Measurements from ENCODE around the gene ZNF670. TPM values are rescaled to one million over a fixed set of nuclear protein-coding genes. Genes with fewer than 3 reads are reported as not detected.

The ZNF670 gene
- total and polyA plus RNA-seq, 2 donors (not counting 1 experiment from before 2014, with no cell fraction given): 0.86 to 4.6 TPM

DNA sequence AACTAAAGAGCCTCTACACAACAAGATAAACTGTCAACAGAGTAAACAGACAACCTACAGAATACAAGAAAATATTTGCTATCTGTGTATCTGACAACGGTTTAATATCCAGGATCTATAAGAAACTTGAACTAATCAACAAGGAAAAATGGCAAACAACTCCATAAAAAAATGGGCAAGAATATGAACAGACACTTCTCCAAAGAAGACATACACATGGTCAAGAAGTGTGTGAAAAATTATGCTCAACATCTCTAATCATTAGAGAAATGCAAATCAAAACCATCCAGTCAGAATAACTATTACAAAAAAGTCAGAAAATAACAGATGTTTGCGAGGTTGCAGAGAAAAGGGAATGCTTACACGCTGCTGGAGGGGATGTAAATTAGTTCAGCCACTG, 8.0 kb downstream of the ZNF670 start:
- H3K4me1 ChIP-seq (ENCODE audit: control insufficient read depth in 2 of 2, insufficient read depth in 2 of 2, low read length in 2 of 2): no peaks in the 10 kb centered on the region
- no CpG with 5 or more reads among the region's 3 CpGs for WGBS (ENCODE audit: insufficient coverage)
- H3K9ac ChIP-seq (ENCODE audit: low read length): no peak overlapping the region
- TF ChIP-seq, protein P1, sequence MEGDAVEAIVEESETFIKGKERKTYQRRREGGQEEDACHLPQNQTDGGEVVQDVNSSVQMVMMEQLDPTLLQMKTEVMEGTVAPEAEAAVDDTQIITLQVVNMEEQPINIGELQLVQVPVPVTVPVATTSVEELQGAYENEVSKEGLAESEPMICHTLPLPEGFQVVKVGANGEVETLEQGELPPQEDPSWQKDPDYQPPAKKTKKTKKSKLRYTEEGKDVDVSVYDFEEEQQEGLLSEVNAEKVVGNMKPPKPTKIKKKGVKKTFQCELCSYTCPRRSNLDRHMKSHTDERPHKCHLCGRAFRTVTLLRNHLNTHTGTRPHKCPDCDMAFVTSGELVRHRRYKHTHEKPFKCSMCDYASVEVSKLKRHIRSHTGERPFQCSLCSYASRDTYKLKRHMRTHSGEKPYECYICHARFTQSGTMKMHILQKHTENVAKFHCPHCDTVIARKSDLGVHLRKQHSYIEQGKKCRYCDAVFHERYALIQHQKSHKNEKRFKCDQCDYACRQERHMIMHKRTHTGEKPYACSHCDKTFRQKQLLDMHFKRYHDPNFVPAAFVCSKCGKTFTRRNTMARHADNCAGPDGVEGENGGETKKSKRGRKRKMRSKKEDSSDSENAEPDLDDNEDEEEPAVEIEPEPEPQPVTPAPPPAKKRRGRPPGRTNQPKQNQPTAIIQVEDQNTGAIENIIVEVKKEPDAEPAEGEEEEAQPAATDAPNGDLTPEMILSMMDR (IDR thresholded peaks at IDR 0.05): no peak
- TF ChIP-seq EZH2 (IDR thresholded peaks at IDR 0.05; ENCODE audit: borderline replicate concordance, insufficient read depth, low read depth, low read length, poor library complexity, severe bottlenecking): no peak
- Mint-ChIP-seq H3K9me3 (ENCODE audit: insufficient read depth) (peaks cover 14% of the 10 kb centered on the region), H3K27ac (no peak overlapping the region), H3K4me1 (peaks cover 6% of the 10 kb centered on the region), H3K4me3 (no peak overlapping the region), H3K27me3 (no peaks in the 10 kb centered on the region)
- no peak overlapping the region for H3K27ac ChIP-seq (ENCODE audit: low read length in 2 of 2)
- no peak overlapping the region for H3K4me2 ChIP-seq (replicated peaks; ENCODE audit: low read depth, low read length, poor library complexity, severe bottlenecking)
- H3K36me3 ChIP-seq (replicated peaks in 1 of 2; ENCODE audit: control extremely low read depth in 1 of 2, control insufficient read depth in 1 of 2, extremely low read depth in 1 of 2, insufficient read depth in 2 of 2, low read length in 1 of 2): no peaks in the 10 kb centered on the region
- intact Hi-C loops (cut with micrococcal nuclease): no loop called here
- no peak overlapping the region for H3K4me3 ChIP-seq (ENCODE audit: control extremely low read depth in 1 of 5, extremely low read depth in 1 of 5, insufficient read depth in 1 of 5, low read depth in 2 of 5, low read length in 4 of 5)
- DNase-seq (no peak), ATAC-seq (ENCODE audit: low read depth) (no peak)
- ChIA-PET CTCF (no interaction called here), POLR2A (no interaction called here)
- peaks cover 41% of the 10 kb centered on the region for H3K79me2 ChIP-seq (ENCODE audit: control insufficient read depth, insufficient read depth, low read length)
- peaks cover 2 to 21% (median 7%) of the 10 kb centered on the region in 3 donors for H3K9me3 ChIP-seq (ENCODE audit: control extremely low read depth in 1 of 3, control insufficient read depth in 2 of 3, insufficient read depth in 1 of 3, low read length in 2 of 3)
- H3K27me3 ChIP-seq (replicated peaks in 1 of 4; ENCODE audit: control extremely low read depth in 1 of 4, control insufficient read depth in 3 of 4, insufficient read depth in 4 of 4, low read length in 3 of 4): no peaks in the 10 kb centered on the region
- H2AFZ ChIP-seq (ENCODE audit: insufficient read depth, low read depth, low read length, poor library complexity, severe bottlenecking): no peak overlapping the region
- no peaks in the 10 kb centered on the region for H4K20me1 ChIP-seq (ENCODE audit: control insufficient read depth, insufficient read depth, low read length, poor library complexity, severe bottlenecking)

- intact Hi-C loops (cut with micrococcal nuclease): no loop called here
- Histone ChIP-seq H2AFZ (ENCODE audit: insufficient read depth, low read depth, low read length, poor library complexity, severe bottlenecking) (no peak overlapping the region), H3K4me1 (ENCODE audit: control insufficient read depth in 2 of 2, insufficient read depth in 2 of 2, low read length in 2 of 2) (peaks cover 0 to 3% of the 10 kb centered on the region in 2 donors), H3K79me2 (ENCODE audit: control insufficient read depth, insufficient read depth, low read length) (peaks cover 73% of the 10 kb centered on the region), H3K9ac (ENCODE audit: low read length) (no peak overlapping the region), H3K36me3 (replicated peaks in 1 of 2; ENCODE audit: control extremely low read depth in 1 of 2, control insufficient read depth in 1 of 2, extremely low read depth in 1 of 2, insufficient read depth in 2 of 2, low read length in 1 of 2) (no peaks in the 10 kb centered on the region), H4K20me1 (ENCODE audit: control insufficient read depth, insufficient read depth, low read length, poor library complexity, severe bottlenecking) (peaks cover 7% of the 10 kb centered on the region), H3K4me3 (ENCODE audit: control extremely low read depth in 1 of 5, extremely low read depth in 1 of 5, insufficient read depth in 1 of 5, low read depth in 2 of 5, low read length in 4 of 5) (no peak overlapping the region), H3K27me3 (replicated peaks in 1 of 4; ENCODE audit: control extremely low read depth in 1 of 4, control insufficient read depth in 3 of 4, insufficient read depth in 4 of 4, low read length in 3 of 4) (no peaks in the 10 kb centered on the region), H3K27ac (ENCODE audit: low read length in 2 of 2) (no peak overlapping the region), H3K4me2 (replicated peaks; ENCODE audit: low read depth, low read length, poor library complexity, severe bottlenecking) (no peak overlapping the region), H3K9me3 (ENCODE audit: control extremely low read depth in 1 of 3, control insufficient read depth in 2 of 3, insufficient read depth in 1 of 3, low read length in 2 of 3) (peaks cover 8 to 41% (median 13%) of the 10 kb centered on the region in 3 donors)
- DNase-seq (no peak), ATAC-seq (ENCODE audit: low read depth) (no peak)
- peaks cover 17% of the 10 kb centered on the region for H3K4me1 Mint-ChIP-seq
- H3K27me3 Mint-ChIP-seq: no peaks in the 10 kb centered on the region
- no peak overlapping the region for H3K4me3 Mint-ChIP-seq
- H3K9me3 Mint-ChIP-seq (ENCODE audit: insufficient read depth): peaks cover 10% of the 10 kb centered on the region
- ChIA-PET CTCF (no interaction called here), POLR2A (no interaction called here)
- WGBS (ENCODE audit: insufficient coverage): 95% methylated on average over 3 of the region's 3 CpGs
- TF ChIP-seq, protein P1 (IDR thresholded peaks at IDR 0.05): no peak
- no peak for TF ChIP-seq EZH2 (IDR thresholded peaks at IDR 0.05; ENCODE audit: borderline replicate concordance, insufficient read depth, low read depth, low read length, poor library complexity, severe bottlenecking)
- H3K27ac Mint-ChIP-seq: no peak overlapping the region
Observed at GRCh38 chr1:247064304-247064703, 14.3 kb downstream of the ZNF670 start.
